GM12864 (cell line): Measurements from ENCODE around the gene MAP7D2.
"Not testable (repeated sequence)": the region's sequence is repeated elsewhere in the genome, so short reads cannot be mapped to it uniquely, and the experiment has no call there.

Experiments used
- DNase-seq: peaks from one replicate; pipeline ENCODE4 v3.0.0-alpha.2; 2011; ENCODE audit warnings: low read depth
- H3K4me3 ChIP-seq: 2 replicates; pipeline ENCODE4 v1.5.1; 2011; ENCODE audit warnings: mild to moderate bottlenecking, low read depth, low read length, control low read depth
- TF ChIP-seq, protein P1 (sequence below): IDR thresholded peaks from 2 replicates; pipeline ENCODE4 v1.5.1; 2011; ENCODE audit warnings: low read depth, mild to moderate bottlenecking, moderate library complexity, low read length, control low read depth, inconsistent platforms; ENCODE audit errors: missing control alignments

The MAP7D2 gene

DNA sequence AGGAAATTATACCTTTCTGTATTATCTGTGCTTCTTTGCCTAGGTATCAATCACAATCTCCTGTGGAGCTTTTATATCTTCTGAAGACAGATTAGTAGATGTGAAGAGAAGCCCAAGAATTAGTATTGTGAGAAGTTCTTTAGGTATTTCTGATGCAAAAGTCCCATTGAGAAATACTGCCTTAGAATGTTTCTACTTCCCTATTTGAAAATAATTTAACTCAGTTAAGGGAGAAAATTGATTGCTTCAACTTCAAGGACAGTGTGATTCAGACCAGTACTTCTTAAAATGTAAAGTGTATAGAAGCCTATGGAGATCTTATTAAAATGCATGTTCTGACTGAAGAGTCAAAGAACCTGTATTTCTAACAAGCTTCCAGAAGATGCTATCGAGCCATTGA, 16.0 kb upstream of the MAP7D2 start:
- H3K4me3 ChIP-seq = no peak overlapping the region
- TF ChIP-seq, protein P1, sequence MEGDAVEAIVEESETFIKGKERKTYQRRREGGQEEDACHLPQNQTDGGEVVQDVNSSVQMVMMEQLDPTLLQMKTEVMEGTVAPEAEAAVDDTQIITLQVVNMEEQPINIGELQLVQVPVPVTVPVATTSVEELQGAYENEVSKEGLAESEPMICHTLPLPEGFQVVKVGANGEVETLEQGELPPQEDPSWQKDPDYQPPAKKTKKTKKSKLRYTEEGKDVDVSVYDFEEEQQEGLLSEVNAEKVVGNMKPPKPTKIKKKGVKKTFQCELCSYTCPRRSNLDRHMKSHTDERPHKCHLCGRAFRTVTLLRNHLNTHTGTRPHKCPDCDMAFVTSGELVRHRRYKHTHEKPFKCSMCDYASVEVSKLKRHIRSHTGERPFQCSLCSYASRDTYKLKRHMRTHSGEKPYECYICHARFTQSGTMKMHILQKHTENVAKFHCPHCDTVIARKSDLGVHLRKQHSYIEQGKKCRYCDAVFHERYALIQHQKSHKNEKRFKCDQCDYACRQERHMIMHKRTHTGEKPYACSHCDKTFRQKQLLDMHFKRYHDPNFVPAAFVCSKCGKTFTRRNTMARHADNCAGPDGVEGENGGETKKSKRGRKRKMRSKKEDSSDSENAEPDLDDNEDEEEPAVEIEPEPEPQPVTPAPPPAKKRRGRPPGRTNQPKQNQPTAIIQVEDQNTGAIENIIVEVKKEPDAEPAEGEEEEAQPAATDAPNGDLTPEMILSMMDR = no peak
- DNase-seq = no peak

DNA sequence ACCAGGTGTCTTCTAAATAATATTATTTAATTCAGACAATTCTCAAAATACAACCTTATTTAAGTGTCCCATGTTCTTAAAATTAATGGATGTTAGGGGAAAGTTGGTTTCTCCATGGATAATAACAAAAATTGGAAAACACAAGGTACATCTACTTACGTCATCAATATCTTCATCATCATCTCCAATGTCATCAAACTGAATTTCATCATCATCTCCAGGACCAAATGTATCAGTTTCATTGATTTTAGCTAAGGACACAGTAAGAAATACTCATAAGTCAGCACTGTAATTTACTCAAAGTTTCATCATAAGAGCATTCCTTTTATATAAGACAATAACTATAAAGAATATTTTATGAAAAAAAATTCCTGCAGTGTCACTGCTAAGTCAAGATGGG, 13.7 kb upstream of the MAP7D2 start:
- DNase-seq = no peak
- TF ChIP-seq, protein P1 = no peak
- no peak overlapping the region for H3K4me3 ChIP-seq

DNA sequence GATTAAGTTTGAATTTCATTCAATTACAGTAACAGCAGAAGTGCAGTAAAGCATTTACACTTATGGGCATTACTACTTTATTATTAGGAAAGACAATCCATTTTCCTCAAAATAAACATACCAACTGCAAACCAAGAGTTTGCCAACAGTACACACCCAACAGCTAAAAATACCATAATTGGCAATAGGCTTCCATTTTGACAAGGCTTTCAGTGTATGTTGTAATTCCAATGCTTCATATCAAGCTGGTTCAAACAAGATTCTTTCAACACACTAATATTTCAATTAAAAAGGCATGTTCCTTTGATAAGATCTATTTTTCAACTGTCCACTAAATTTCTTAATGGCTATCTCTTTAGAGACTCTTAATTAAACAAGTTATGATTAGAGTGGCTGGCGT, 12.8 kb upstream of the MAP7D2 start:
- H3K4me3 ChIP-seq = no peak overlapping the region
- DNase-seq = no peak
- TF ChIP-seq, protein P1 = no peak

DNA sequence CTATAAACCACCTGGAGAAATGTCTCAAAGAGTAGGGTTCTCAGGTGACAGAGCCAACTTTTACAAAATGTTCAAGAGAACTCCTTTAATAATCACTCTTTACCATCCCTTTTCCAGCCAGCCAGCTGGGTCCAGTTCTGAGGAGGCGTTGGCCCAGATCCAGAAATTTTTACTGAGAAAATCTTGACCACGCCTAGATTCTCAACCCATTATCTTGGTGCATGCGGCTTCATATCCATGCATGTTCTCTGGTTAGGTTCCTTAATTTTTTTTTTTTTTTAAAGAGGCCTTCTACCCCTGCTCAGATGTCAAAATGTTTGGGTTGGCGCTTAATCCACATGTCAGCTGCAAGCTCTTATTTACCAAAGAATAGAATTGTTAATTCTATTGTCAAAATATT, 12.0 kb upstream of the MAP7D2 start:
- no peak for DNase-seq
- no peak overlapping the region for H3K4me3 ChIP-seq
- TF ChIP-seq, protein P1 = no peak

DNA sequence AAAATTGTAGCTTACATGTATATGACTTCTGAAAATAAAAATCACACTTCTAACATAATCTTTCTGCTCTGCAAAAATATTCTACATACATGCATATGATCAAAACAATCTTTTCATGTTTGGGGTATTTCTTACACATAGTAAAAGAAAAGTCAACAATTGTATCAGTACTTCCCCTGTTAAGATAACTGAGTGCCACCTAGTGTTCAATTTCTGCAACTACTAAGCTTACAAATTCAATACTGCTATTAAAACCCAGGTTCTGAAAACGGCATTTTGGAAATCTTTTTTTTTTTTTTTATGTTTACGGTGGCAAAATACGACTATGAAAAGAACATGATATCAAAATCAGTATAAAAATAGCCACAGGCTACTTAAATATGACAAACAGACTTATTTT, 10.7 kb upstream of the MAP7D2 start:
- not testable (repeated sequence) for DNase-seq, H3K4me3 ChIP-seq

DNA sequence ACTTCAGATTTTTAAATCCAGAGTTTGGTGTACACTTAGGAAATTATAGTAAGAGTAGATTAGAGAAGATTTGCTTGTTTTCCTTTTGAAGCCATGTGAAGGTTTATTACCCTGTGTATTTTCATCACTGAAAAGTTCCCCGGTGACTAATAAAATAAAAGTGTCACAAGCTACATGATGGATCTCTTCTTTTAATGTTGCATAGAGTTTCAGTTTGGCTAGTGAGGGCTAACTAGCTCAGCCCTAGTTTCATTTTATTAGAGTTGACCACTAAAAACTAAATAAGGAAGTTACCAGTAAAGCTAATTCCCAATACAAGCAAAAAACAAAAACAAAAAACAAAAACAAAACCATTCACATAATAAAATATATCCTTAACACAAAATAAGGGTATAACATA, 10.1 kb upstream of the MAP7D2 start:
- not testable (repeated sequence) for H3K4me3 ChIP-seq, DNase-seq

DNA sequence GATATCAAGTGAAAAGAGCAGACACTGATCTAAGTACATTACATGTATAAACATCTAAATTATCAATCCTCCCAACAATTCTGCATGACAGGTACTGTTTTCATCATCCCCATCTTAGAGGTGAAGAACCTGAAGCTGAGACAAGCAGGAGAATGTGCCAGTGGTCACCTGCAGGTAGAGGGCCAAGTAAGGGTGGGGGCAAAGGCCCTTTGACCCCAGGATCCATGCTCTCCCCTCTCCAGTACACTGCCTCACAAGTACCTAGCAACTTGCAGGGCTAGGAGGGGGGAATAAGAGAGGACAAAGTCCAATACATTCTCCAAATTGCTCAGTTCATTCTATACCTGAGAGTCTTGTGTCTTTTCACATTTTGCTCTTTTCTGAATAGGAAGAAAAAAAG, 8.3 kb upstream of the MAP7D2 start:
- TF ChIP-seq, protein P1 = no peak
- DNase-seq = no peak
- no peak overlapping the region for H3K4me3 ChIP-seq

DNA sequence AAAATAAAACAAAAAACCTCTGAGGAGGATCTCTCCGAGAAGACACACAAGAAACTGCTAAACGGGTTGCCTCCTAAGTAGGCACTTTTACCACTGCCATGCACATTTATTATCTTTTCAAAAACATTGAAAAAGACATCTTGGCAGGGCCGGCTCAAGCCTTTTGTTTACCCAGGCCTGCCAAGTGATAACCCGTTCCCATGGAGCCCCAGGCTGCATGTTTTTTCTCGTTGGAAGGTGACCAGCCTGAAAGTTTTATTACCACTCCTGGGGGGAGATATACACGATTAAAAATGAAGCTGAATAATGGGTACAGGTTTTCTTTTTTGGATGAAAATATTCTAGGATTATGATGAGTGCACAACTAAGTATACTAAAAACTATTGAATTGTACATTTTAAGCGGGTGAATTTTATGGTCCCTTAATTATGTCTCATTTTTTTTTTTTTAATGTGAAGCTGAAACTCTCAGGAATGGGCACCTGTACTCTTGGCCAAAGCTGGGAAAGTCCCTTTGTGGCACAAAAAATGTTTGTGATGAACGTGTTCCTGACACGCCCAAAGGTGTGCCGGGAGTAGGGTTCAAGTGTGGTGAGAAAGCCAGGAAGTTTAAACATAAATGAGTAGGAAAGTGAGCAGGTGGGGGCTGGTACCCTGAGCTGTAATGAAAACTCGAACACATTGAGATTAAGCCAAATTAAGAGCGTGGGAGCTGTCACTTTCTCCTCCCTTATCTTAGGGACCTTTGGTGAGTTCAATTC, 1.5 kb upstream of the MAP7D2 start:
- TF ChIP-seq, protein P1 = no peak
- no peak for DNase-seq
- no peak overlapping the region for H3K4me3 ChIP-seq
